Neutrophil (primary cell): ENCODE measurements around the gene HSPG2.

Experiments
- H3K27ac ChIP-seq: fragments of 200-600 bp; sonication (generic); 2 replicates; pipeline ENCODE4 v1.5.1; 2016; ENCODE audit warnings: mild to moderate bottlenecking, moderate library complexity
- H3K27me3 ChIP-seq: fragments of 200-600 bp; sonication (generic); 2 replicates; pipeline ENCODE4 v1.6.0; 2016; ENCODE audit warnings: mild to moderate bottlenecking
- H3K36me3 ChIP-seq: fragments of 200-600 bp; sonication (generic); 2 replicates; pipeline ENCODE4 v1.5.1; 2017
- H3K4me1 ChIP-seq, 2 experiments: fragments of 200-600 bp in 1 of 2; sonication (generic) in 1 of 2; 1 replicate in 1 of 2; 2 replicates in 1 of 2; pipeline versions ENCODE4 v1.5.1 to v1.6.1; 2013 to 2016; ENCODE audit warnings: low read depth in 1 of 2, low read length in 1 of 2, mild to moderate bottlenecking in 1 of 2, moderate library complexity in 1 of 2; ENCODE audit not compliant: control insufficient read depth in 1 of 2, insufficient read depth in 1 of 2
- H3K4me3 ChIP-seq, 2 experiments: fragments of 200-600 bp in 1 of 2; sonication (generic) in 1 of 2; 1 replicate in 1 of 2; 2 replicates in 1 of 2; pipeline ENCODE4 v1.5.1; 2013 to 2016; ENCODE audit warnings: low read depth in 1 of 2, low read length in 1 of 2, mild to moderate bottlenecking in 1 of 2, moderate library complexity in 1 of 2
- H3K9me3 ChIP-seq: fragments of 200-600 bp; sonication (generic); 2 replicates; pipeline ENCODE4 v1.5.1; 2016
- TF ChIP-seq, protein P1 (sequence below): fragments of 200-600 bp; sonication (generic); IDR thresholded peaks from 2 replicates; pipeline ENCODE4 v1.5.1; 2016; ENCODE audit warnings: antibody characterized with exemption

Gene HSPG2

DNA sequence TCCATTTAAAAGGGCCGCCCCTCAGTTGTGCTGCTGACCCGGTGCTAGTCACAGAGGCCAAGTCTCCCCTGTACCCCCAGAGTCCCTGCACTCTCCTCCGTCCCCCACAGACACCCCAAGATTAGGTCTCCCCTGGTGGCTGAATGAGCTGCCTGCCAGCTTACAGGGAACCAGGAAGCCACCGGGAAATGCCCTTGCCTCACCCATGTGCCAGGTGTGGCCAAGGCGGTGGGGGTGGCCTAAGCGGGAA lies 32.7 kb downstream of the HSPG2 start:
- Histone ChIP-seq H3K4me3 (no peak overlapping the region), H3K4me1 (peaks cover 0 to under 1% of the 10 kb centered on the region in 2 experiments)

DNA sequence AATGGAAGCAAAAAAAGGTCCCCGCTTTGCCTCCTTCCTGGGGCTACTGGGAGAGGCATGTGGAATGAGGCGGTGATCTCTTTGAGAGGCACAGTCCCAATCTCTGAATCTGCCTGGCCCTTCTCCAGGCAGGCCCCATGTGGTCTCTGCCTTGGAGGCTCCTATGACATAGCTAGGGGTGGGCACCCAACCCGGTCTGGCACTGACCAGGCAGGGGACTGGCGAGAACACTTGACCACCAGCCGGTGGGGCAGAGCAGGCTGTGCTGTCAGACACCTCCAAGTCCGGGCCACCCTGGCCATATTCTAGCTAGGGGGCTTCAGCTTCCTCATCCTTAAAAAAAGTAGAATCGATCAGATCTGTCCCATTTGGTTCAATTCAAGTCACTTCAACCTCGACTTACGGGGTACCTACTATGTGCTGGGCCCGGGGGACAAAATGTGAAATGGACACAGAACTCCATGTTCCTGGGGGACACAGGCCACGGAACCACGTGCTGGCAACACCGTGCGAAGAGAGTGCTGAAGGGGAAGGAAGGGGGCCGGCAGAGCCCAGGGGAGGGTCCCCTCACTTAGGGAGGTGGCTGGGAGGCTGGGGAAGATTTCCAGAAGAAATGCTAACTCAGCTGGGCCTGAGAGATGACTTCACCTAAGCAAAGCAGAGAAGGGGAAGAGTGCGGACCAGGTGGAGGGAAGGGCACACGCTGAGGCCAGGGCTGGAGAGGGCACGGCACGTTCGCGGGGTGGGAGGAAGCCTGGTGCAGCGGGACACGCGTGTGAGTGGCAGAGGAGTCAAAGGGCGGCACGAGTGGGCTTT lies 33.3 kb downstream of the HSPG2 start:
- TF ChIP-seq, protein P1, sequence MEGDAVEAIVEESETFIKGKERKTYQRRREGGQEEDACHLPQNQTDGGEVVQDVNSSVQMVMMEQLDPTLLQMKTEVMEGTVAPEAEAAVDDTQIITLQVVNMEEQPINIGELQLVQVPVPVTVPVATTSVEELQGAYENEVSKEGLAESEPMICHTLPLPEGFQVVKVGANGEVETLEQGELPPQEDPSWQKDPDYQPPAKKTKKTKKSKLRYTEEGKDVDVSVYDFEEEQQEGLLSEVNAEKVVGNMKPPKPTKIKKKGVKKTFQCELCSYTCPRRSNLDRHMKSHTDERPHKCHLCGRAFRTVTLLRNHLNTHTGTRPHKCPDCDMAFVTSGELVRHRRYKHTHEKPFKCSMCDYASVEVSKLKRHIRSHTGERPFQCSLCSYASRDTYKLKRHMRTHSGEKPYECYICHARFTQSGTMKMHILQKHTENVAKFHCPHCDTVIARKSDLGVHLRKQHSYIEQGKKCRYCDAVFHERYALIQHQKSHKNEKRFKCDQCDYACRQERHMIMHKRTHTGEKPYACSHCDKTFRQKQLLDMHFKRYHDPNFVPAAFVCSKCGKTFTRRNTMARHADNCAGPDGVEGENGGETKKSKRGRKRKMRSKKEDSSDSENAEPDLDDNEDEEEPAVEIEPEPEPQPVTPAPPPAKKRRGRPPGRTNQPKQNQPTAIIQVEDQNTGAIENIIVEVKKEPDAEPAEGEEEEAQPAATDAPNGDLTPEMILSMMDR = no peak
- H3K4me1 ChIP-seq = no peaks in the 10 kb centered on the region
- H3K9me3 ChIP-seq = no peaks in the 10 kb centered on the region
- H3K27me3 ChIP-seq = no peaks in the 10 kb centered on the region
- H3K4me3 ChIP-seq = no peak overlapping the region
- H3K27ac ChIP-seq = no peak overlapping the region
- no peaks in the 10 kb centered on the region for H3K36me3 ChIP-seq

More for the DNA sequence above, 32.7 kb downstream of the HSPG2 start:
- no peaks in the 10 kb centered on the region for H3K27me3 ChIP-seq
- H3K36me3 ChIP-seq = no peaks in the 10 kb centered on the region
- H3K27ac ChIP-seq = no peak overlapping the region
- no peaks in the 10 kb centered on the region for H3K9me3 ChIP-seq
- TF ChIP-seq, protein P1 = no peak

DNA sequence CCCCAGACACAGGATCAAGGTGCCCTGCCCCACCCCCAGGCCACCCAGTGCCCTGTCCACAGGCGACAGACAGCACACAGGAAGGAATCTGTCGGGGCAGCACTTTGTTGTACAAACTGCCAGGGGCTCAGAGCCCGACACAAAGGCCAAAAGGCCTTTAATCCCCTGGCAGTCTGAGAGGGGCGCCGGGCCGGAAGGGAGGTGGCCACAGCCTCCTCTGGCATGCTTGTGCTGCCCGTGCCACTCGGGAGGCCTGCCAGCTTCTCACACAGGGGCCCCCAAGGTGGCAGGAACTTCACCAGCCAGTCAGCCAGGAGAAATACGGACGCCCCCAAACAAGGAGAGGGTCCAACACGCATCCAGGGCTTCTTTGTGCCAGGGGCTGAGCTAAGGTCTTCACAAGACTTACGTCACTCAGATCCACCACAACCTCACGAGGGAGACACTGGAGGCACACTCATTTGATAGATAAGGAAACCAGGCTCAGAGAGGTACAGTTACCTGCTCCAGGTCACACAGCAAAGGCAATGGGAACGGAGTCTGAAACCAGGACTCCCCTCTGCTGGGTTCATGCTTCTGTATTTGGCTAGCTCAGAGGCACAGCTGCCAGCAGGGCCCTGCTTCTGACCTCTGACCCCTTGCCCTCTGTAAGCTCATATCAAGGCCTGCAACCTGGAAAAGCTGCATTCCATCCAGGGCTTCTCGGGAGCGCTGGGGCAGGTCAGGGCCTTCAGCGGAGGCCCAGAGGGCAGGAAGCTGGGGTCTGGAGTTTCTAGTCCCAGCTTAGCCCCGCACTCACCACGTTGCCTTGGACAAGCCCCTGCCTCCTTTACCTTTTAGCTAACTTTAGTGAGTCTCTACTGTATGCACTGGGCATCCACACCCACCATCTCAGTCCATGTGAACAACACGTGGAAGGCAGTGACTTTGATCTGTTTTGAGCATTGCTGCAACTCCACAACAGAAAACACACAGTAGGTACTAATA lies 34.8 kb downstream of the HSPG2 start:
- Histone ChIP-seq H3K27me3 (no peaks in the 10 kb centered on the region), H3K9me3 (no peaks in the 10 kb centered on the region), H3K27ac (no peak overlapping the region), H3K4me3 (no peak overlapping the region), H3K36me3 (no peaks in the 10 kb centered on the region), H3K4me1 (no peaks in the 10 kb centered on the region)
- TF ChIP-seq, protein P1 = no peak

DNA sequence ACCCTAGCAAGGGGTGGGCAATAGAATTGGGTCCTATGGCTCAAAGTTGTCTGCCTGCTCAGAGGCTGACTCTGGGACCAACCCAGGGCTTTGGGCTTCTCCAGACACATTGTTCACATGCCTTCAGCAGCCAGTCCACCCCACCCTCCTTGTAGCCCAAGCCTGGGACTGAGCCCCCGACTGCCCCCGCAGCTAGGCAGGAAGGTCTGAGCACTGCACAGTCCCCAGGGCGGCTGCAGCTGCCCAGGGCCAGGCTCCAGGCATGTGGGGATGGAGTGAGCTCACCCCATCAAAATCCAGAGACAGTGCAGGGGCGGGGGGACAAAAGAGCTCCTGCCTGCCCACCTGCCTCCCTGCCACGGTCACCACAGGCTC lies 35.6 kb downstream of the HSPG2 start:
- Histone ChIP-seq H3K9me3 (no peaks in the 10 kb centered on the region), H3K27ac (no peak overlapping the region), H3K4me1 (no peaks in the 10 kb centered on the region), H3K4me3 (no peak overlapping the region), H3K27me3 (no peaks in the 10 kb centered on the region), H3K36me3 (no peaks in the 10 kb centered on the region)
- TF ChIP-seq, protein P1 = no peak

DNA sequence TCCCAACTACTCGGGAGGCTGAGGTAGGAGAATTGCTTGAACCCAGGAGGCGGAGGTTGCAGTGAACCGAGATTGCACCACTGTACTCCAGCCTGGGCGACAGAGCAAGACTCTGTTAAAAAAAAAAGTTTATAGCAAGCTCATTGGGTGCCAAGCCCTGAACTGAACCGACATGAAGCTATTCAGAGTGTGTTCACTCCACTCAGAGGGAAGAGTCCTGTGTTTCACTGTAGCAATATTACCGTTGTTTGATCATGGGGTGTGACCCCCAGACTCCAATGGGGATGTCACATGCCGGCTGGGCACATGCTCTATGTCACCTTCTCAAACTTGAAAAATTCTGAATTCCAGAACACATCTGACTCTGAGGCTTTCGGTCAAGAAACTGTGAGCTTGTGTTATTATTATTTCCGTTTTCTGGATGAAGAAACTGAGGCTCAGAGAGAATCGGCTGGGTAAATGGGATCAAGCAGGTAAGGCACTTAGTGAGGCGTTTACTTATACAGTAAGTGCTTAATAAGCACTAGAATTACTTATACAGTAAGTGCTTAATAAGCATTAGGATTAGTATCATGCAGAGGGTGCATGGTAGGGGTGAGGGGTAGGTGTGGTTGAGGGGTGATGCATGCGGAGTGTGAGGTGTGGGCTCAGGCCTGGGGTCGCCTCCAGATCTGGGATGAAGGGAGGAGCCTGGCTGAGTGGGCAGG lies 36.2 kb downstream of the HSPG2 start:
- Histone ChIP-seq H3K27ac (no peak overlapping the region), H3K27me3 (no peaks in the 10 kb centered on the region), H3K36me3 (no peaks in the 10 kb centered on the region), H3K4me3 (no peak overlapping the region), H3K4me1 (no peaks in the 10 kb centered on the region), H3K9me3 (no peaks in the 10 kb centered on the region)
- TF ChIP-seq, protein P1 = no peak
